Panc1 (cell line): ENCODE data around the gene MMP24OS. TPM values are rescaled to one million over a fixed set of nuclear protein-coding genes. Genes with fewer than 3 reads are reported as not detected.

Source experiments
- ATAC-seq: fragments of 200-7000 bp; cut with Tn5 transposase; 2 replicates; pipeline ENCODE4 v1.9.1; 2020; ENCODE audit warnings: mild to moderate bottlenecking, moderate library complexity
- BruUV-seq: library from RNA; stranded (reverse); fragments of 400-500 nt; replicated peaks from 2 replicates; lab custom pipeline; 2021; lab: Mats Ljungman, UMichigan
- CTCF ChIA-PET: fragments of 300-600 bp; sonication (Branson Sonifier 250); formaldehyde crosslinking; loops from one replicate; lab custom pipeline; 2022; ENCODE audit warnings: antibody characterized with exemption; lab: Charles Lee
- POLR2A ChIA-PET: fragments of 300-600 bp; sonication (Branson Sonifier 250); formaldehyde crosslinking; loops from one replicate; lab custom pipeline; 2022; ENCODE audit warnings: antibody characterized with exemption; lab: Charles Lee
- DNase-seq: peaks from one replicate; pipeline ENCODE4 v3.0.0-alpha.2; 2010; ENCODE audit warnings: low read depth, low spot score
- H3K27ac ChIP-seq: 2 replicates; pipeline ENCODE4 v1.5.1; 2011; ENCODE audit warnings: mild to moderate bottlenecking, low read length, inconsistent platforms
- H3K27me3 ChIP-seq: fragments of 200-500 bp; sonication (Bioruptor generic); 2 replicates; pipeline ENCODE4 v1.6.0; 2014; ENCODE audit warnings: low read length, inconsistent platforms; ENCODE audit not compliant: control insufficient read depth, insufficient read depth
- H3K36me3 ChIP-seq: fragments of 200-500 bp; sonication (Bioruptor generic); 2 replicates; pipeline ENCODE4 v1.5.1; 2014; ENCODE audit warnings: inconsistent platforms, mild to moderate bottlenecking, low read length, moderate library complexity; ENCODE audit not compliant: control insufficient read depth, insufficient read depth
- H3K4me1 ChIP-seq: 2 replicates; pipeline ENCODE4 v1.5.1; 2011; ENCODE audit warnings: inconsistent platforms, mild to moderate bottlenecking, low read length, moderate library complexity; ENCODE audit not compliant: control insufficient read depth, insufficient read depth
- H3K4me3 ChIP-seq, 2 experiments: 2 replicates each; pipeline ENCODE4 v1.5.1; 2011 to 2012; ENCODE audit warnings: low read depth in 2 of 2, low read length in 2 of 2, mild to moderate bottlenecking in 2 of 2, inconsistent platforms in 1 of 2, moderate library complexity in 1 of 2
- H3K9me3 ChIP-seq: fragments of 200-500 bp; sonication (Bioruptor generic); 2 replicates; pipeline ENCODE4 v1.5.1; 2014; ENCODE audit warnings: low read depth, mild to moderate bottlenecking, inconsistent platforms, low read length, moderate library complexity; ENCODE audit not compliant: control insufficient read depth, insufficient read depth
- POLR2AphosphoS5 ChIP-seq: IDR thresholded peaks from 2 replicates; pipeline ENCODE4 v1.6.1; 2012; ENCODE audit warnings: mild to moderate bottlenecking, low read depth, low read length, moderate library complexity
- REST ChIP-seq, 2 experiments: IDR thresholded peaks; 2 replicates each; pipeline ENCODE4 v1.6.1; 2011 to 2012; ENCODE audit warnings: low read depth in 2 of 2, control low read depth in 1 of 2, low read length in 1 of 2, mild to moderate bottlenecking in 1 of 2, moderate library complexity in 1 of 2; ENCODE audit not compliant: insufficient read depth in 1 of 2
- SIN3A ChIP-seq: IDR thresholded peaks from 2 replicates; pipeline ENCODE4 v1.6.1; 2012; ENCODE audit warnings: low read depth, mild to moderate bottlenecking, low read length, moderate library complexity, borderline replicate concordance; ENCODE audit not compliant: insufficient read depth
- TCF7L2 ChIP-seq: IDR thresholded peaks from 2 replicates; pipeline ENCODE4 v1.6.1; 2011; ENCODE audit warnings: mild to moderate bottlenecking, low read depth, low read length, inconsistent platforms
- in situ Hi-C: cut with HindIII; loops from 2 replicates; pipeline ENCODE4 v1.10.0; 2016; ENCODE audit warnings: low sequenced_read_pairs, low pct_unique_long_range_greater_than_20kb
- intact Hi-C: fragments of 100-400 bp; cut with micrococcal nuclease; formaldehyde crosslinking; loops from one replicate; pipeline ENCODE4 v1.10.0; 2022; ENCODE audit not compliant: unreplicated experiment
- total RNA-seq: library from RNA; stranded (reverse); gene quantifications from one replicate; pipeline ENCODE4 v1.2.1, GENCODE V29; 2021; ENCODE audit not compliant: unreplicated experiment
- TF ChIP-seq, protein P1 (sequence below): fragments of 450-650 bp; IDR thresholded peaks from 2 replicates; pipeline ENCODE4 v1.5.1; 2017; ENCODE audit warnings: mild to moderate bottlenecking

Gene MMP24OS
- total RNA-seq, 1 experiment from 2014 or later: 83.8 TPM

- Histone ChIP-seq H3K4me1 (no peaks in the 10 kb centered on the region), H3K9me3 (no peaks in the 10 kb centered on the region), H3K27ac (no peak overlapping the region), H3K4me3 (no peak overlapping the region), H3K27me3 (no peaks in the 10 kb centered on the region), H3K36me3 (no peaks in the 10 kb centered on the region)
- DNase-seq (no peak), ATAC-seq (peak; percentile 81)
- TF ChIP-seq SIN3A (no peak), TCF7L2 (no peak), POLR2AphosphoS5 (no peak), REST (IDR thresholded peaks at IDR 0.05; ENCODE audit: insufficient read depth in 1 of 2, low read depth in 2 of 2, low read length in 1 of 2) (no peak)
- TF ChIP-seq, protein P1, sequence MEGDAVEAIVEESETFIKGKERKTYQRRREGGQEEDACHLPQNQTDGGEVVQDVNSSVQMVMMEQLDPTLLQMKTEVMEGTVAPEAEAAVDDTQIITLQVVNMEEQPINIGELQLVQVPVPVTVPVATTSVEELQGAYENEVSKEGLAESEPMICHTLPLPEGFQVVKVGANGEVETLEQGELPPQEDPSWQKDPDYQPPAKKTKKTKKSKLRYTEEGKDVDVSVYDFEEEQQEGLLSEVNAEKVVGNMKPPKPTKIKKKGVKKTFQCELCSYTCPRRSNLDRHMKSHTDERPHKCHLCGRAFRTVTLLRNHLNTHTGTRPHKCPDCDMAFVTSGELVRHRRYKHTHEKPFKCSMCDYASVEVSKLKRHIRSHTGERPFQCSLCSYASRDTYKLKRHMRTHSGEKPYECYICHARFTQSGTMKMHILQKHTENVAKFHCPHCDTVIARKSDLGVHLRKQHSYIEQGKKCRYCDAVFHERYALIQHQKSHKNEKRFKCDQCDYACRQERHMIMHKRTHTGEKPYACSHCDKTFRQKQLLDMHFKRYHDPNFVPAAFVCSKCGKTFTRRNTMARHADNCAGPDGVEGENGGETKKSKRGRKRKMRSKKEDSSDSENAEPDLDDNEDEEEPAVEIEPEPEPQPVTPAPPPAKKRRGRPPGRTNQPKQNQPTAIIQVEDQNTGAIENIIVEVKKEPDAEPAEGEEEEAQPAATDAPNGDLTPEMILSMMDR: peak; percentile 93
- BruUV-seq: no TSS peak
- intact Hi-C loops: loop anchor here (5.0 to 10.0 kb wide), 3 partner anchors 54 to 437 kb away; partner anchors contain the start of gene EDEM2
- CTCF ChIA-PET: interaction anchor here (0.6 to 1.4 kb wide), 4 partner anchors 12 to 124 kb away, joined by 3 to 5 read pairs (median 4); partner anchors contain the start of gene EDEM2
- POLR2A ChIA-PET: interaction anchor here (0.6 kb wide), 1 partner anchor 186 kb away, joined by 13 read pairs; no protein-coding TSS in a partner anchor
- in situ Hi-C loops: no loop called here
Observed at GRCh38 chr20:35269055-35269781, 8.7 kb downstream of the MMP24OS start.

GRCh38 chr20:35267092-35267491 lies 10.8 kb downstream of the MMP24OS start:
- CTCF ChIA-PET: no interaction called here
- ATAC-seq: no peak
- intact Hi-C loops: loop anchor here (5.0 to 10.0 kb wide), 3 partner anchors 52 to 435 kb away; partner anchors contain the start of gene EDEM2

More at GRCh38 chr20:35267092-35267491, 10.8 kb downstream of the MMP24OS start:
- H3K27ac ChIP-seq: no peak overlapping the region
- no peaks in the 10 kb centered on the region for H3K36me3 ChIP-seq
- no peak for DNase-seq
- POLR2A ChIA-PET: no interaction called here
- no peak for TF ChIP-seq SIN3A
- no peak for TF ChIP-seq POLR2AphosphoS5
- TF ChIP-seq TCF7L2: no peak
- no peak for TF ChIP-seq REST (IDR thresholded peaks at IDR 0.05; ENCODE audit: insufficient read depth in 1 of 2, low read depth in 2 of 2, low read length in 1 of 2)
- TF ChIP-seq, protein P1: no peak
- in situ Hi-C loops: no loop called here
- H3K4me1 ChIP-seq: peaks cover 6% of the 10 kb centered on the region; the same call in 1 of the 2 replicates
- no peak overlapping the region for H3K4me3 ChIP-seq
- no TSS peak for BruUV-seq
- H3K27me3 ChIP-seq: no peaks in the 10 kb centered on the region
- H3K9me3 ChIP-seq: no peaks in the 10 kb centered on the region
